HG02571 (cell line): Measurements from ENCODE around the gene SLC33A1.

Experiments used
- ATAC-seq: cut with Tn5 transposase; IDR thresholded peaks from one replicate; pipeline ENCODE4 v1.9.1; 2021; ENCODE audit warnings: mild to moderate bottlenecking, moderate library complexity; ENCODE audit not compliant: unreplicated experiment

SLC33A1 gene

DNA sequence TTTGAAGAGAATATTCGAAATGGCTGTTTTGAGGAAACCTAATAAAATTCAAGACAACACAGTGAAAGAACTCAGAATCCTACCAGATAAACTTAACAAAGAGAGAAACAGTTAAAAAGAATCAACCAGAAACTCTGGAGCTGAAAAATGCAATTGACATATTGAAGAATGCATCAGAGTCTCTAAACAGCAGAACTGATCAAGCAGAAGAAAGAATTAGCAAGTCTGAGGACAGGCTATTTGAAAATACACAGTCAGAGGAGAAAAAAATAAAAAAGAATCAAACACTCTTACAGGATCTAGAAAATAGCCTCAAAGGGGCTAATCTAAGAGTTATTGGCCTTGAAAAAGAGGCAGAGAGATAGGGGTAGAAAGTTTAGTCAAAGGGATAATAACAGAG, 61.7 kb downstream of the SLC33A1 start:
- ATAC-seq, result no peak

DNA sequence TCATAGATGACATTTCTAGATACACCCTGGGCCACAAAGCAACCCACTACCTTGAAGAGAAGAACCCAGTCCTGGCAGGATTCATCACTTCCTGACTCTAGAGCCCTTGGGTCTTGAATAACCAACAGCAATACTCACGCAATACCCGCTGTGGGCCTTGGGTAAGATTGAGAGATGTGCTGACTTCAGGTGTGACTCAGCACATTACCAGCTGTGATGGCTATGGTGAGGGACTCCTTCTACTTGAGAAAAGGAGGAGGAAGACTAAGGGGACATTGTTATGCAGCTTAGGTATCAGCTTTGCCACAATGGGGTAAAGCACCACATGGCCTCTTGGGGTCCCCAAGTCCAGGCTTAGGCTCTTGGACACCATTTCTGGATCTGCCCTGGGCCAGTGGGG, 63.0 kb downstream of the SLC33A1 start:
- no peak for ATAC-seq

DNA sequence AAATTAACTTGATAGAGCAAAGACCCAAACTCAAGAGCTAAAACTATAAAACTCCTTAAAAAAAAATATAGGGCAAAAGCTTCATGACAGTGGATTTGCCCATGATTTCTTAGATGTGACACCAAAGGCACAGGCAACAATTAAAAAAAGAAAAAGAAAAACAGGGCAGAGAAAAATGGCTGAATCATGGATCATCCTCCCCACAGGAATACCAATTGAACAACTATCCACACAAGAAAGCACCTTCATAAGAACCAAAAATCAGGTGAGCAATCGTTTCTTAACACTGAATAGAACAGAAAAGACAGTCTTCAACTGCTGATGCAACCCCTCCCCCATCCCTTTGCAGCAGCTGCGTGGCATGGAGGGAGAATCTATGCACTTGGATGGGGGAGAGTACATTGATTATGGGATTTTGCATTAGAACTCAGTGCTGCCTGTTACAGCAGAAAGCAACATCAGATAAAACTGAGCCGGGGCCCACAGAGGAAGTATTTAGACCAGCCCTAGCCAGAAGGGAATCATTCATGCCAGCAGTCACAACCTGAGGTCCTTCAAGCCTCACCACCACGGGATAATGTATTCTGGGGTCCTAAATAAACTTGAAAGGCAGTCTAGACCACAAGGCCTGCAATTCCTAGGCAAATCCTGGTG, 63.8 kb downstream of the SLC33A1 start:
- no peak for ATAC-seq

DNA sequence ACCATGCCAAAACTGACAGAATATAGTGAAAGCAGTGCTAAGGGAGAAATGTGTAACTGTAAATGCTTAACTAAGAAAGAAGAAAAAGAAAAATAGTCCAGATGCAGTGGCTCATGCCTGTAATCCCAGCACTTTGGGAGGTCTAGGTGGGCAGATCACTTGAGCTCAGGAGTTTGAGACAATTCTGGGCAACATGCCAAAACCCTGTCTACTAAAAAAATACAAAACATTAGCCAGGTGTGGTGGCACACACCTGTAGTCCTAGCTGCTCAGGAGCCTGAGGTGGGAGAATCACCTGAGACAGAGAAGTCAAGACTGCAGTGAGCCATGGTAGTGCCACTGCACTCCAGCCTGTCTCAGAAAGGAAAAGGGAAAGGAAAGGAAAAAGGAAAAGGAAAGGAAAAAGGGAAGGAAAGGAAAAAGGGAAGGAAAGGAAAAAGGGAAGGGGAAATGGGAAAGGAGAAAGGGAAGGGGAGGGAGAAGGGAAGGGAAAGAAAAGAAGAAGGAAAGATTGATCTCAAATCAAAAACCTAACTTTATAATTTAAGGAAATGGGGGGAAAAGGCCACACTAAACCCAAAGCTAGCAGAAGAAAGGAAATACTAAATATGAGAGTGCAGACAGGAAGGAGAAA, 68.4 kb downstream of the SLC33A1 start:
- no peak for ATAC-seq

DNA sequence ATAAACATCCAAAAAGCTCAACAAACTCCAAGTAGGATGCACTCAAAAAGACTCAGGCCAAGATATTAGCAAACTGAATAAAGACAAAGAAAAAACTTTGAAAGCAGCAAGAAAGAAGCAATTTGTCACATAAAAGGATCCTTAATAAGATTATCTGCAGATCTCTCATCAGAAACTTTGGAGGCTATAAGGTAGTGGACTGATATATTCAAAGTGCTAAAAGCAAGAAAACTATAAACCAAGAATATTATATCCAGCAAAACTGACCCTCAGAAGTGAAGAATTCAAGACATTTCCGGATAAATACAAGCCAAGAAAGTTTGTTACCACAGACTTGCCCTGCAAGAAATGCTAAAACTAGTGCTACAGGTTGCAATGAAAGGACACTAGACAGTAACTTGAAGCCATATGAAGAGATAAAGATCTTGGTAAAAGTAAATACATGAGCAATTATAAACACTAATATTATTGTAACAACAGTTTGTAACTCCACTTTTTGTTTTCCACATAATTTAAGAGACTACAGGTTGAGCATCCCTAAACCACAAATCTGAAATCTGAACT, 71.8 kb downstream of the SLC33A1 start:
- no peak for ATAC-seq

DNA sequence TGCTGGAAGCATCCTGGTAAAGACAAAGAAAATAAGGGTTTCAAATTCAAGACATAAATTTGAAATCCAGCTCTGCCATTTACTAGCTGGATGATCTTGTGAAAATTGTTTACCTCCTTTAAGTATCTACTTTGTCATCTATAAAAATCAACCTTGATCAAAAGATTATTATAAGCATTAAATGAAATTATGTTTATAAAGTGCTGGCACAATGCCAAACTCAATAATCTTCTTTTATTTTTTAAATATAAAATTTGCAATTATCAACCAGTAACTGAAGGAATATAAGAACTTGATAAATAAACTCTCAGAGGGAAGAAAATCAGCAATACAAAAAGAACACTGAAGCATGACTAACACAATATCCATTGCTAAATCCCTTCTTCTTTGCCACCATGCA, 73.9 kb downstream of the SLC33A1 start:
- ATAC-seq, result no peak

DNA sequence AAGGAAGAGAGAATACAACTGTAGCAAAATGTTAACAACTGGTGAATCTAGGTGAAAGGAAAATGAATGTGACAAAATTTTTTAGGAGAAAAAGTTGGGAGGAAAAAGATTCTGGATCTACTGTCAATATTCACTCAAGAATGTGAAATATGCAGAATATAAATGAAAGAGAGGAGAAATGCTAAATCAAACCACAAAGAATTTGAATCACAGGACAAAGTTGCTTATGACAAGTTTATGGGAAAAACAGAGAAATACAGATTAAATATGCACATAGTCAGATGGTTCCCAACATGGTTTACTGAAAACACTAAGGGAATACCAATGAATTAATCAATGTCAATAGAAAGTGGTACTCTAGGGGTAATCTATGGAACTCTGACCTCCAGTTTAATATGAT, 75.8 kb downstream of the SLC33A1 start:
- no peak for ATAC-seq

DNA sequence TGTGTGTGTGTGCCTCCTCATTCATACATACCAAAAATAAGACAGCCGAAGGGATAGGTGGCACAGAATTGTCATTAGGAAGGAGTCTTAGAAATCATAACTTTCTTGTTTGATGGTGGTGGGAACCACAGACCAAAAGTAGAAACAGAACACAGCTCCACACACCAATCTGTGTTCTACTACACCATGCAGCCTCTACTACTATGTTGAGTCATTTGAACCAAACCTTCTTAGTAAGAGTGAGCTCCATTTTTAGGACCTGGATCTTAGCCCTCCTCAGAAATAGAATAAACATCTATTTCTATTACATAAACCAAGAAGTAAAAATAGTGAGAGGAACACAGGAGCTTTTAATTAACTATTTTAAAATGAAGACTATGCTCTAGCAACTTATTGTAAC, 81.4 kb downstream of the SLC33A1 start:
- no peak for ATAC-seq

DNA sequence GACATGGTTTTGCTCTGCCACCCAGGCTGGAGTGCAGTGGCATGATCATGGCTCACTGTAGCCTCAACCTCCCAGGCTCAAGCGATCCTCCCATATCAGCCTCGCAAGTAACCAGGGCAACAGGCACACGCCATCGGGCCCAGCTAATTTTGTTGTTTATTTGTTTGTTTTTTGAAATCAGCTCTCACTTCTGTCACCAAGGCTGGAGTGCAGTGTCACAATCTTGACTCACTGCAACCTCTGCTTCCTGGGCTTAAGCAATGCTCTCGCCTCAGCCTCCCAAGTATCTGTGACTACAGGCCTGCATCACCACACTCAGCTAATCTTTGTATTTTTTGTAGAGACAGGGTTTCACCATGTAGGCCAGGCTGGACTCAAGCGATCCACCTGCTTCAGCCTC, 83.1 kb downstream of the SLC33A1 start:
- ATAC-seq, result no peak
